HPDE6-E6E7 (cell line): ENCODE data around the gene APEH.
A peak's percentile ranks its signal among the peaks of the same experiment; 100 is the strongest.
"Not testable (repeated sequence)": the region's sequence is repeated elsewhere in the genome, so short reads cannot be mapped to it uniquely, and the experiment has no call there.

Source experiments
- DNase-seq: peaks from one replicate; pipeline ENCODE4 v3.0.0; 2011; ENCODE audit warnings: missing footprints; ENCODE audit errors: extremely low spot score

APEH gene

DNA sequence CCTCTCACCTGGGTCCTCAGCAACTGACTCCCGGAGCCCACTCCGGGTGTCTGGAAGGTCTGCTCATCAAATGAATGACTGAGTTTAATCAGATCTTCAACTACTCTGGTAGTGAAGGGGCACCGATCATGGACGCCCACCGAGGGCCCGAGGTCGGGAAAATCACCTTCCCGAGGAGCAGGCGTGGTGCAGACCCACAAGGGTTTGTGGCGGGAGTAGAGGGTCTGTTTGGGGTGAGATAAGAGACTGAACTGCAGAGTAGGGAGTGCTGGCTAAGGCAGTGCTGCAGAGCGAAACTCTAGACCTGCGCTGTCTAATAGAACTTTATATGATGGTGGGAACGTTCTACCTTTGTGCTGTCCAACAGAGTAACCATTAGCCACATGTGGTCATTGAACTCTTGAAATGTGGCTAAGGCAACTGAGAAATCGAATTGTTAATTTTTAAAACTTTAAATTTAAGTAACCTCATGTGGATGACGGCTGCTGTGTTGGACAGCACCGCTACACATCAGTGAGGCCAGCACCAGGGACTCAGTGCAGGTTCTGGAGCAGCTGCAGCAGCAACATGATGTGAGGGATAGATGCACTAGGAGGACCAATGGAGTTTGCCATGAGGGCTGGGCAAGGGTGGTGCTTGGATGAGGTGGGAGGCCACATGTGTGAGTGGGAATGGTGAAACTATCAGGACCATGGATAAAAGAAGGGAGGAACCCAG is 15.9 kb downstream of the APEH start:
- not testable (repeated sequence) for DNase-seq

DNA sequence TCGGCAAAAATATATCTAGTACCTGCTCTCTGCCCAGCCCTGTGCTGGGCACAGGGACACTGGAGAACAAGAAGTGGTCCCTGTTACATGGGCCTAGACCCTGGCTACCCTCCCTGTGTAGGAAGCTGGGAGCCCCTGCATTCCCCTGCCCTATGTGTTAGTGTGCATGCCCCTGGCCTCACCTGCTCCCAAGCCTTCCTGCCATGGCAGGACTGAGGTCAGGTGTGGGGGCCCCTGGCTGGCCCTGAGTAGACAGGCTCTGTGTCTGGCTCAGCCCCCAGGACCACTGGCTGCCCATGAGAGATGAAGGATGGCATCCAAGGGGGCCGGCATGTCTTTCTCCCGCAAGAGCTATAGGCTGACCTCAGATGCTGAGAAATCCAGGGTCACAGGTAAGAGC is 16.7 kb downstream of the APEH start:
- DNase-seq, result not testable (repeated sequence)

DNA sequence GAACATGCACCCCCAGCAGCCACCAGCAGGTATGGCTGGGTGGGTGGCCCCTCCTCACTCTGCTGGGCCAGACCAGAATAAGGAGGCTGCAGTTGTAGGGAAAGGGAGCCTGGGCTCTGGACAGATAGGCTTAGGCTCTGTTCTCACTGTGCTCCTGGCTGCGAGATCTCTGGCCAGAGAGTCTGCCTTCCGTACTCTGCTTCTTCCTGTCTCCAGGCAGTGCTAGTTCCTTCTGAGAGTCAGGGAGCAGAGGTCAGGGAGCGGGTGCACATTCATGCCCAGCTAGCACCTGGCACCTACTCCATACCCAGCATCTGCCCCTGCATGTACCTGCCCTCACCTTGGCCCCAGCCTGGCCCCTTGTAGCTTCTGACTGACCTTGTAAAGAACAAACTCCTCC is 17.3 kb downstream of the APEH start:
- DNase-seq, result not testable (repeated sequence)

DNA sequence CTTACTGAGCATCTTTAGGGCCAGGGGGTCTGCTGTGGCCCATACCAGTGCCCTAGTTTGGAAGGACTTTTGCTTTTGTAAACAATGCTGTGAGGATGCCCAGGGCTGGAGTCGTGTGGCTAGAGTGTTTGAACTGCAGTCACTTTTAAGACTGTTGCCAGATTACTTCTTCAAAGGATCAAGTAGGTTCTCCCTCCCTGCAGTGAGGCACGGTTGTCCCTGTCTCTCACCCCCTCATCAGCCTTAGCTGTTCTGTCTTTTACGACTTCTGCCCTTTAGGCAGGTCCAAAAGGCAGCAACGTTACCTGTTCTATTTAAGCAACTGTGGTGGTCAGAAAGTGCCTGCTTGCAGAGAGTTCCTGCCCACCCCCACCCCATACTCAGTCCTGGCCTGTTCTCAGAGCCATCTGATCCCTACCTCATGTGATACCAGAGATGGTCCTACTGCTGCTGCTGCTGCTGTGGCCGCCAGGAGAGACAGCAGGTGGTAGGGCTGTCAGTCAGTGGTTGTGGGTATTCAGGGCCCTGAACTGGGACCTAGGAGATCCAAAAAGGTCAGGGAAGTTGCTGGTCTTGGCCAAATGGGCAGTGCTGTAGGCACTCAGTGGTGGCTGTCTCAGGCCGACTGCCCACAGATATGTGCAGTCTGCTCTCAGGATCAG is 20.4 kb downstream of the APEH start:
- not testable (repeated sequence) for DNase-seq

DNA sequence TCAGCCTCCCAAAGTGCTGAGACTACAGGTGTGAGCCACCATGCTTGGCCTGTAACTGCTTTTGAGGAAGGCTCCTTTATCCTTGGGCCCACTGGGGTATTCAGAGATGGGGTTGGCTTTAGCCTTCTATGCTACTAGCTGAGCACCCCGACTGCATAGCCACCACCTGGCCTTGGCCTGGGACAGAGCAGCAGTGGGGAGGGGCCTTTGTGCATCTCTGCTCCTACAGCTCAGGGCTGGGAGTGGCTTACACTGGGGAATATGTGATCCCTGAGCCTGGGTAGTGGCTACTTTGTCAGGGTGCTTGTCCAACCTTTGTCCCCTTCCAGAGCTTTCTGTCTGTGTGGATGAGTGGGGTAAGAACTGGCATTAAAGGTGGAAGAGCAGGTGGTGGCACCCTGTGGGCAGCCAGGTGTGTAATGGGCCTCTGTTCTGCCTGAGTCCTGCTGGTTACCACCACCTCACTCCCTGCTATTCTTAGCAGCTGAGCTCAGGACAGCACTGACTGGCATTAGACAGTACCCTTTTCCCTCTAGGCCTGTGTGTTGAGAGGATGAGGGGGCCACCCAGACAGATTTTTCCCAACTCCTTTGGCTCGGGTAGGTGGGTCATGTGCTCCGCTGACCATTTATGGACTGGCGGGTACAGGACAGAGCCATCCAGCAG is 21.3 kb downstream of the APEH start:
- not testable (repeated sequence) for DNase-seq

DNA sequence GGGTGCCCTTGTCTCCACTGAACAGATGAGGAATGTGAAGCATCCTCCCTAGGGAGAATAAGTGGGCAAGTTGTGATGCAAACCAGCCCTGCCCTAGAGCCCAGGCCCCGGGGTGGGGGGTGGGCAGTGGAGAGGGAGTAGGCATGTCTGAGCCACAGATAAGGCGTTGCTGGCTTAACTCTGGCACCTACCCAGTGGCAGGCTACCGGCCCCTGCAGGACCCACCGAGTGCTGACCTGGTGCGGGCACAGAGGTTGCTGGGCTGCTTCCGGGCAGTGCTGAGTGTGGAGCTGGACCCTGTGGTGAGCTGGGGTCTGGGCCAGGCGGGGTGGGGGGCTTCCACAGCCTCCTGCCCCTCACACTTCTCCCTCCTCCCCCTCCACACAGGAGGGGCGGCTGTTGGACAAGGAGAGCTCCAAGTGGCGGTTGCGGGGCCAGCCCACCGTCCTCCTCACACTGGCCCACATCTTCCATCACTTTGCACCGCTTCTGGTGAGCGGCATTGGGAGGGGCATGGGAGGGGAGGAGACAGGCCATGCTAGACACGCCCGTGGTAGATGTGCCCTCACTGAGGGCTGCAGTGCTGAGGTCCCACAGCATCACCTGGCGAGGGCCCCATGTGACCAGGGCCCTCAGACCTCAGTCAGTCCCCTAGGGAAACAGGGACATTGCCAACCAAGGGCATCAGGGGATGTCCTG is 25.3 kb downstream of the APEH start:
- no peak for DNase-seq

DNA sequence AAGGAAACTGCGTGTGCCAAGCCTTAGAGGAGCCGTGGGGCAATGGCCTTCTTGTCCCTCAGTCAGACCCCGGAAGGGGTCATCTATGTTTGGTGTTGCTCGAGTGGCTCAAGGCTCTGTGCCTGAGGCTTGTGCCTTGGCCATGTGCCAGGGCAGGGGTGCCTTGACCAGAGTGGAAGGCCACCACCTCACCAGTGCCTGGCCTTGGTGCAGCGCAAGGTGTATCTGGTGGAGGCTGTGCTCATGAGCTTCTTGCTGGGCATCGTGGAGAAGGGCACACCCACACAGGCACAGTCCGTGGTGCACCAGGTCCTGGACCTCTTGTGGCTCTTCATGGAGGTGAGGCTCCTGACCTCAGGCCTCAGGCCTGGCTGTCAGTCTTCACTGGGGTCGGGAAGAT is 25.9 kb downstream of the APEH start:
- DNase-seq, result no peak

DNA sequence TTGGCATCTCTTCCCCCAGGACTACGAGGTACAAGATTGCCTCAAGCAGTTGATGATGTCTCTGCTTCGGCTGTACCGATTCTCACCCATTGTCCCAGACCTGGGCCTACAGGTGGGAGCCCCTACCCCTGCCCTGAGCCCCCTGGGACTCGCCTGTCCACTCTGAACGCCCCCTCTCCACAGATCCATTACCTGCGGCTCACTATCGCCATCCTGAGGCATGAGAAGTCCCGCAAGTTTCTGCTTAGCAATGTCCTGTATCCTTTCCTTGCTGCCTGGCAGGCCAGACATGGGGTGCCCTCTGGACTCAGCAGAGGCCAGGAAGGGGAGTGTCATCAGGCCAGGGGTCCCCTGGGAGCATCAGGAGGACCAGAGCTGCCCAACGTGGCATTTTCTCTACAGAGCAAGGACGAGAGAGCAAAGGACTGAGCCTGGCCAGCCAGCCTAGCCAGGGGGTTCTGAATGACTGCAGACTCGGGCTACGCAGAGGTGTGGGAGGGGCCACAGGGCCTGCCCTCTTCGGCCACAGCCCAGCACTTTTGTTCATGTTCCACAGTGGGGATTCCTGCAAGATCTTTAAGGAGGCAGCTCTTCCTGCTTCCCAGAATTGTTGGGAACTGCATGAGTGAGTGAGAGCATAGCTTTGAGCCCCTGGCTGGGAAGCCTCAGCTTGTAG is 26.4 kb downstream of the APEH start:
- no peak for DNase-seq

DNA sequence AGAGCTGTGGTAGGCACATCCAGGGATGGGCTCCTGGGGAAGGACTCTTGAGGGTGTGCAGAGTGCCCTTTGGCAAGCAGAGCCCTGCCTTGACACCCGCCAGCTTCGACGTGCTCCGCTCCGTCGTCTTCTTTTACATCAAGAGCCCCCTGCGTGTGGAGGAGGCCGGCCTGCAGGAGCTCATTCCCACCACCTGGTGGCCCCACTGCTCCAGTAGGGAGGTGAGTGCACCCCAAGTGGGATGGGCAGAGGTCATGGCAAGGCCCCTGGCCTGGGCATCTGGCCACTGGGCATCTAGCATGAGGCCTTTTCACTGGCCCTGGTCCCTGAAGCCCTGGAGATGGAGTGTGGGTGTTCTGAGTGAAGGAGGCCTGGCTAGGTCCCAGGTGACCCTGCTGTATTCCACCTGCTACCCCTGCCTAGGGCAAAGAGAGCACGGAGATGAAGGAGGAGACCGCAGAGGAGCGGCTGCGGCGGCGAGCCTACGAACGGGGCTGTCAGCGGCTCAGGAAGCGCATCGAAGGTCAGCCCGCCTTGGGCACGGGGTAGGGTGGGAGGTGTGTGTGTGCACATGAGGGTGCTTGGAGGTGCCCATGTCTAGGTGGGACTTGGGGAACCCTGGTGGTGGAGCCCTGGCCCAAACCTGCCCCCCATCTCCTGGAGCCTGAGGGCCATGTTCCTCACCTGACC is 27.4 kb downstream of the APEH start:
- DNase-seq, result no peak

DNA sequence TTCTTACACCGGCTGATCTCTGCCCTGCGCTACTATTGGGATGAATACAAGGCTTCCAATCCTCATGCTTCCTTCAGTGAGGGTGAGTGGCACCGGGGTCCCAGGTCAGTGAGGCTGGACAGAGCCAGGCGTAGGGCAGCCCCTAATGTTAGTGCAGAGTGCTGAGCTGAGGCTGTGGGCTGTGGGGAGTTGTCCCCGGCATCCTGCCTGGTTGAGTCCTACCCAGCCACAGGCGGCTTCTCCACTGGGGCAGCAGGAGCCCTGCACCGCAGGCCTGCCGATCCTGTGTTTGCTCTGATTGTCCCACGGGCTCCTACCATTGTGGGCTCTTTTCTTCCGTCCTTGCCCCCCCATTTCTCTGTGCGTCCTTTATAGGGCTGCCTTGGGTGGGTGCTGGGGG is 28.5 kb downstream of the APEH start:
- DNase-seq, result no peak

DNA sequence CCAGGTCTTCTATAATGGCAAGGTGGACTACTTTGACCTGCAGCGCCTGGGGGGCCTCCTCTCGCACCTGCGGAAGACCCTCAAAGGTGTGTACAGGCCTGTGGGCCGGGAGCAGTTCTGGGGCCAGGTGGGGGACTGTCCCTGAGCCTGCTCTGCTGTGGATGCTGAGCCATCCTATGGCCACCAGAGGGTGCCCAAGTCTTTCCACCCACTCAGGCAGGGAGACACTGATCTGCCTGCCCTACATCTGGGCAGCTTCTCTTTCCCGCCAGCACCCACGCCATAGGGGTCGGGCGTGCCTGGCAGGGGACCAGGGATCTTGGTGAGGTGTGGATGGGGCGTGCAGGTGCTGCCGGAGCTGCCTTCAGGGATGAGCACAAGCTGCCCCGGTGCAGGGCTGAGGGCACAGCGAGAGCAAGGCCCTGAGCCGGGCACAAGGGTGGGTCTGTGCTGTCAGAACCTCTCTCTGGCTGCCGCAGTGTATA is 29.3 kb downstream of the APEH start:
- peak; percentile 49 for DNase-seq

DNA sequence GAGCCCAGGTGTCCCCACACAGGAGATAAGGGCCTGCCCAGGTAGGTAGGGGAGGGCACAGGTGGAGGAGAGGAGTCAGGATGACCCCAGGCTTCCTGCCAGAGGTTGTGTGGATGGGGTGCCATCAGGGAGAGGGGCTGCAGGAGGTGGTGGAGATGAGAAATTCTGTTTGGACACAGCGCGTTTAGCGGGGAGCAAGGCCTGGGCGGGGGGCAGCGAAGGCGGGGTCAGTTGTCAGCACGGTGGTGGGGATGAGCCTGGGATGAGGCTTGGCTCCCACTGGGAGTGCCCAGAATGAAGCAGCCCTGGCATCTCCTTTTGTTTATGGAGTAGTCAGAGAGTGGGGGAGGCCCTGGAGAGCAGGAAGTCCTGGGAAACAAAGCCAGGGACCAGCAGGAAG is 29.8 kb downstream of the APEH start:
- DNase-seq, result no peak

DNA sequence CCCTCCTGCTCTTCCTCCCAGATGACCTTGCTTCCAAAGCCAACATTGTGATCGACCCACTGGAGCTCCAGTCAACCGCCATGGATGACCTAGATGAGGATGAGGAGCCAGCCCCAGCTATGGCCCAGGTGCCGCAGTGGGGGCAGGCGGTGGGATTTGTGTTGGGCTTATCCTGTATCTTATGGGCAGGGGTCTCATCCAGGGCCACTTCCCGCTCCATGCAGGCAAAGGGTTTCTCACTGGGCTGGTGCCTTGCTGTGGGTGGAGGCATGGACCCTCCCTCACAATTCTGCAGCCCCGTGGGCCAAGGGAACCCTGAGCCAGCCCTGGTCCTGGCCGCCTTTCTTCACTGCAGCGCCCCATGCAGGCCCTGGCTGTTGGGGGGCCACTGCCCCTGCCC is 30.5 kb downstream of the APEH start:
- DNase-seq, result no peak

DNA sequence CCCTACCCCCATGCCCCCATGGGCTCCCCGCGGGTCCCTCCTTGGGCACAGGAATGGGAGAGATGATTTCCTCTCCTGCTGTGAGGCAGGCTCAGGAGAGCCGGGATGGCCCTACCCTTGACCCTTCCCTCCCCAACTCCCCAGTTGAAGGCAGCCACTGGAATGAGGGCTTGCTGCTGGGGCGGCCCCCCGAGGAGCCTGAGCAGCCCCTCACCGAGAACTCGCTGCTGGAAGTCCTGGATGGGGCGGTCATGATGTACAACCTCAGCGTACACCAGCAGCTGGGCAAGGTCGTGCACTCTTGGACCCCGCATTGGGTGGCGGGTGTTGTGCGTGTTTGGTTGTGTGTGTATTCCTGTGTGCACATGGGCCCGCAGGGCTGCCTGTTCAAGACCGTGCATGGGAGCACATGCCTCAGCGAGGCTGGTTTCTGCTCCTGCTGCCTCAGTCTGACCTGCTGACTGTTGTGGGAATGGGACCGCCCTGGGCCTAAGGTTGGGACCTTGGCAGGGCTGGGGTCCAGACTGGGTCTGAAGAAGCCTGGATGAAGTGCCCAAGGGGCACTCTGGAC is 31.3 kb downstream of the APEH start:
- DNase-seq, result no peak

DNA sequence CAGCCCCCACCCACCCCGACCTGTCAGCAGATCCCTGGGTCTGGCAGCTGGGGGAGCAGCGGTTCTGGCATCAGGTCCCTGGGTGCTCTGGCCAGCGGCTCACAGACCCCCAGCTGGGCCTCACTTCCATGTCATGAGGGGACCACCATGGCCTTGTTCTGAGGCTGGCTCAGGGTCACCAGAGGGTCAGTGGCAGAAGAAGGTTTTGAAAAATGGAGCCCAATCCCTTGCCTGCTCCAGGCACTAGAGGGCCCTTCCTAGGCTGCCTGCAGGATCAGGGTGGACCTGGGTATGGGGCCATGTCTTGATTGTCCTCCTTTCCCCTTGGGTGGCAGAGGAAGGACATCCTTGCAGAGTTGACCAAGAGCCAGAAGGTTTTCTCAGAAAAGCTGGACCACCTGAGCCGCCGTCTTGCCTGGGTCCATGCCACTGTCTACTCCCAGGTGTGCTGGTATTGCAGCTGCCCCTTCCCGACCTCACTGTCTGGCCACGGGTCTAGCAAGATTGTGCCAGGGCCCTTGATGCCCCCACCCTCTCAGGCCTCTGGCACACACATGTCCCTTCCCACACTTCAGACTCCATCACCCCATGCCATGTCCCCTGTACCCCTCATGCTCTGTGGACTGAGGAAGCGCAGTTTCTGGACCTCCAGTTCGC is 32.4 kb downstream of the APEH start:
- no peak for DNase-seq

DNA sequence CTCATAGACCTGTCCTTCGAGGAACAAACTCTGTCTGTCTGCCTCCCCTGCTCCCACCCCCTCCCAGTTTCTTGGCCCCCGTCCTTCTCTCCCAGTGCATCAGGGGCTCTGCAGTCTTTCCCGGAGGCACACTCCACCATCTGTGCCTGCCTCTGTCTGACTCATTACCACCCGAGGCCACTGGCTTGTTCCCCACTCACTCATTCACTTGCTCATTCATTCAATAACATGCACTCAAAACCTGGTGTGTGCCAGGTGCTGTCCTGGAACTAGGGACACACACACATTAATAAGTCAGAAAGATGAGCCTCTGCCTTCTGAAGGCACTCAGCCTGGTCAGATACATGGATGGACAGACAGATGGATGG is 32.9 kb downstream of the APEH start:
- DNase-seq, result no peak

DNA sequence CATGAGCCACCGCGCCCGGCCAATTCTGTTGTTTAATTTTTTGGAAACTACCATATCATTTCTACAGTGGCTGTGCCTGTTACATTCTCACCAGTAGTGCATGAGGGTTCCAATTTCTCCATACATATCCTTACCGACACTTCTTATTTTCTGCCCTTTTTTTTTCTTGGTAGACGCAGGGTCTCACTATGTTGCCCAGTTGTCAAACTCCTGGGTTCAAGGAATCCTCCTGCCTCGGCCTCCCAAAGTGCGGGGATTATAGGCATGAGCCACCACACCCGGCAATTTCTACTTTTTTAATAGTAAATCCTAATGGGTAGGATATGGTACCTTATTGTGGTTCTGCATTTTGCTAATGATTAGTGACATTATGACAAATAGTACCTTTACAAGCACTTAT is 35.7 kb downstream of the APEH start:
- DNase-seq, result no peak

DNA sequence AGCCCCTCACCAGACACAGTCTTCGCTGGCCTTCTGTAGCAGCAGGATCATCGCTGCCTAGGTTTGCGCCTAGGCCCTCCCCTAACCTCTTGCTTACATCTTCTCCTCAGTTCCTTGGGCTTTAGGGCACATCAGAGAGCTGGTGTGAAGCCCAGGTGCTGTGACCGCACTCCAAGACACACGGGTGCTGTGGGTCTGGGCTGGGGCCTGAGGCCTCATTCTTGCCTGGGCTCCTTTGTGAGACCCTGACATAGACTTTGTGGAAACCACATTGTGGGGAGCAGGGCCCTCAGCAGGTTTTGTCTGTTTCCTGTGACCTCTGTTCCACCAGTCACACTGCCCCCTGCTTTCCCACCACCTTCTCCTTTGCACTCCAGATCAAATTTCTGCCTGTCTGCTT is 37.3 kb downstream of the APEH start:
- no peak for DNase-seq

DNA sequence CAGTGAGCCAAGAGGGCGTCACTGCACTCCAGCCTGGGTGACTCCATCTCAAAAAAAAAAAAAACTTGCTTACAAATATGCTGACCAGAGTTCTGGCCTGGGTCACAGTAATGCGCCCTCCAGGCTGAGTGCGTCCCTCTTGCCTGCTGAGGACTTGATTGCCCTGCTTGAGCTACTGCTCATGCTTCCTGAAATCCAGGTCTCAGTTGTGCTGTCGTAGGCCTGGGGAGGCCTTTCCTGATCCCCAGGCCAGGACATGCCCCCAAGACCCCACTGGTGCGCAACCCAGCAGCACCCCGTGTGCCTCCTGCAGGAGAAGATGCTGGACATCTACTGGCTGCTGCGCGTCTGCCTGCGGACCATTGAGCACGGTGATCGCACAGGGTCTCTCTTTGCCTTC is 38.0 kb downstream of the APEH start:
- DNase-seq, result no peak

DNA sequence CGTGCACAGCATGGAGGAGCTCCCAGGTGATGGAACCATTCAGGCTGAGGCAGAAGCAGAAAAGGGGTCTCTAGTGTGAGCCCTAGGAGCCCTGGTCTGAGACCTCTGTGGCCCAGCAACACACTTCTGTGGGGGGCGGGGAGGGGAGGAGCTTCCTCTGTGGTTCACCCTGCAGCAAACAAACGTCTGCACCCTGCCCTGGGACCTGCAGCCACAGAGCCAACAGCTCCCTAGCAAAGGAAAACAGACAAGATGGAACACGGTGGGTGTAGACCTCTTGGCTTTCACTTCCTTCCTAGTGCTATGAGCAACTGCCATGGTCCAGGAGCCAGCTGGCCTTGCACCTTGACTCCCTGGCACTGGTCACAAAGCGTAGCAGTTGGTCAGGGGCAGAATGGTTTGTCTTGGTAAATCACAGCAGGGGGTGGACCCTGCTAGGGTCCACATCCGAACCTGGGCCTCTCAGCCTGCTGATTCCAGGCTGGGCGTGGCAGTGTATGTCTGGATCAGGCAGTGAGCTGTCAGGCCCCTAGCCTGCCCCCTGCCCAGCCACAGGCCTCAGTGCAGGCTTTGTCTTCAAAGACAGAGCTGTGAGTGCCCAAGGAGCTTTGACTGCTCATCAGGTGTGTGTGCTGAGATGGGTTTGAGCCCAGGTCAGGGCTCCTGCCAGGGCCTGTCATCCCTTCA is 38.6 kb downstream of the APEH start:
- no peak for DNase-seq
